22Rv1 (cell line): ENCODE data around the gene ESRP2.

Experiments used
- CTCF ChIP-seq: fragments of 450-650 bp; IDR thresholded peaks from 2 replicates; pipeline ENCODE4 v1.5.1; 2017; ENCODE audit warnings: mild to moderate bottlenecking
- ZFX ChIP-seq: fragments of 450-650 bp; IDR thresholded peaks from 2 replicates; pipeline ENCODE4 v1.6.1; 2017; ENCODE audit warnings: antibody characterized with exemption, borderline replicate concordance

DNA sequence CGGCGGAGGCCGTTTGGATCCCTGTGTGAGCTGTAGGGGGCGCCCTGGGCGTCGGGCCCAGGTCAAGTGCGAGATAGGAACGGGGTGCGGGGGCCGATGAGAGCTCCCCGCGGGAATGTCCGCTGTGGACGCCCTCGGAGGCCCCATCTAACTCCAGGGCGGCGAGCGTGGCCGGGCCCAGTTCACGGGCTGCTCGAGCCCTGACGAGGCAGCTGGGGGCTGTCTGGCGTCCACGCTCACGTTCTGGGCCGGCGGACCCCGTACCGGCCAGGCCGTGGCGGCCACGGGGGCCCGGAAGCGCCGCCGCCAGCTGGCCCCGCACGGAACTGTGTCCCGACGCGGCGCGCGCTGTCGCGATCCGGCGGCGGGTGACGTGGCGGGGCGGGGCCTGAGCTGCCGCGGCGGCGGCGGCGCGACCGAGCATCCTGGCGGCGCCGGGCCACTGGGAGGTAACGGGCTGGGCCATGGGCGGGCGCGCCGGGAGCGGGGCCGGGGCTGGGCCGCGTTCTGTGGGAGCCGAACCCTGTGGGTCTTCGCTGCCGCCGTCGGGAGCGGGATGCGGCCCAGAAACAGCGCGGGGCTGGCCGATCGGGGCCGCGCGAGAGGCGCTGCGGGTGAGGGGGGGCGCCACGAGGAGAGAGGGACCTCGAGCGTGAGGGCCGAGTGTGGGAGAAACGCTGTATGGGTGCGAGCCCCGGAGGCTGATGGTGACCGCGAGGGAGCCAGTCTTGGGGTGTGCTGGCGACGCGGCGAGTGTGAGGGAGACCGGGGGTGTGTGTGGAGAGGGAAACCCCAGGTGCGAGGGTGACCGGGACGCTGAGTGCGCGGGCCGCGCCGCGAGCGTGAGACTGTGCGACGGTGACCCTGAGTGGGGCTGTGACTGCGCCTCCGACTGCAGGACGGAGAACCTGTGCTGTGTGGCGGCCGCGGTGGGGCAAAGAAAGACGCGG lies 28.5 kb upstream of the ESRP2 start, which contains the start of gene SLC7A6:
- TF ChIP-seq CTCF = peak; percentile 78
- TF ChIP-seq ZFX = no peak
